Common myeloid progenitor, CD34-positive (primary cell): ENCODE results near the gene GPR35.

Experiments
- CTCF ChIA-PET: fragments of 350-600 bp; sonication (Branson Sonifier 250); formaldehyde crosslinking; loops from one replicate; lab custom pipeline; 2021; ENCODE audit warnings: antibody characterized with exemption; lab: Charles Lee
- POLR2A ChIA-PET: fragments of 350-600 bp; sonication (Branson Sonifier 250); formaldehyde crosslinking; loops from one replicate; lab custom pipeline; 2021; ENCODE audit warnings: antibody characterized with exemption; lab: Charles Lee
- DNase-seq, 3 donors: peaks; one replicate each; pipeline versions ENCODE4 v3.0.0 to v3.0.0-alpha.2; 2013
- H3K27ac ChIP-seq, 2 experiments: 1 replicate in 1 of 2; 2 replicates in 1 of 2; pipeline ENCODE4 v1.7.0; 2013; ENCODE audit warnings: inconsistent platforms in 2 of 2, low read length in 2 of 2, mild to moderate bottlenecking in 2 of 2, low read depth in 1 of 2, moderate library complexity in 1 of 2; ENCODE audit not compliant: severe bottlenecking in 2 of 2, insufficient read depth in 1 of 2, poor library complexity in 1 of 2
- H3K27me3 ChIP-seq, 5 experiments: replicated peaks in 2 of 5; 1 replicate in 3 of 5; 2 replicates in 2 of 5; pipeline versions ENCODE4 v1.6.1 to v1.7.0; 2013; ENCODE audit warnings: low read length in 4 of 5, mild to moderate bottlenecking in 2 of 5, moderate library complexity in 2 of 5, inconsistent platforms in 1 of 5; ENCODE audit not compliant: insufficient read depth in 5 of 5, control insufficient read depth in 4 of 5
- H3K36me3 ChIP-seq, 4 experiments: 1 replicate in 2 of 4; 2 replicates in 2 of 4; pipeline versions ENCODE4 v1.6.1 to v1.7.0; 2013; ENCODE audit warnings: low read length in 3 of 4, control low read depth in 1 of 4, mild to moderate bottlenecking in 1 of 4; ENCODE audit not compliant: control insufficient read depth in 4 of 4, insufficient read depth in 4 of 4
- H3K4me1 ChIP-seq, 4 experiments: 1 replicate in 3 of 4; 2 replicates in 1 of 4; pipeline versions ENCODE4 v1.6.1 to v1.7.1; 2013; ENCODE audit warnings: low read length in 3 of 4, mild to moderate bottlenecking in 3 of 4, control low read depth in 1 of 4, inconsistent platforms in 1 of 4, moderate library complexity in 1 of 4; ENCODE audit not compliant: control insufficient read depth in 4 of 4, insufficient read depth in 4 of 4; ENCODE audit errors: control extremely low read depth in 1 of 4
- H3K4me3 ChIP-seq, 7 experiments: 1 replicate in 4 of 7; 2 replicates in 3 of 7; pipeline versions ENCODE4 v1.5.1 to v1.7.0; 2013; ENCODE audit warnings: mild to moderate bottlenecking in 7 of 7, low read length in 6 of 7, moderate library complexity in 6 of 7, inconsistent platforms in 2 of 7, low read depth in 2 of 7, control low read depth in 1 of 7; ENCODE audit not compliant: insufficient read depth in 4 of 7, control insufficient read depth in 1 of 7; ENCODE audit errors: extremely low read depth in 1 of 7
- H3K9me3 ChIP-seq, 5 experiments: 1 replicate in 4 of 5; 2 replicates in 1 of 5; pipeline versions ENCODE4 v1.6.1 to v1.7.1; 2013; ENCODE audit warnings: low read length in 4 of 5, mild to moderate bottlenecking in 2 of 5, inconsistent platforms in 1 of 5, low read depth in 1 of 5, moderate library complexity in 1 of 5; ENCODE audit not compliant: control insufficient read depth in 4 of 5, insufficient read depth in 2 of 5; ENCODE audit errors: control extremely low read depth in 1 of 5
- WGBS: methylation state at CpG from one replicate; pipeline ENCODE4 v1.1.5; 2013; ENCODE audit not compliant: insufficient coverage; 5-methylcytosine and 5-hydroxymethylcytosine counted together

GPR35 gene

GRCh38 chr2:240647503-240648154 lies 22.3 kb downstream of the GPR35 start:
- H3K27me3 ChIP-seq: peaks cover 0 to 71% (median 22%) of the 10 kb centered on the region in 5 experiments
- CTCF ChIA-PET: interaction anchor here (1.0 kb wide), 1 partner anchor 10 kb away, joined by 3 read pairs; no protein-coding TSS in a partner anchor
- peaks cover 0 to 2% (median 0%) of the 10 kb centered on the region in 4 experiments for H3K4me1 ChIP-seq
- H3K36me3 ChIP-seq: no peaks in the 10 kb centered on the region
- DNase-seq: no peak
- H3K9me3 ChIP-seq: peaks cover 0 to 11% (median 4%) of the 10 kb centered on the region in 5 experiments
- POLR2A ChIA-PET: no interaction called here
- WGBS: 91% methylated on average over 21 of the region's 22 CpGs
- H3K4me3 ChIP-seq: no peak overlapping the region
- H3K27ac ChIP-seq: no peak overlapping the region

- Histone ChIP-seq H3K36me3 (no peaks in the 10 kb centered on the region), H3K27me3 (peaks cover 0 to 72% (median 22%) of the 10 kb centered on the region in 5 experiments), H3K4me1 (peaks cover 0 to 2% (median 0%) of the 10 kb centered on the region in 4 experiments), H3K9me3 (peaks cover 0 to 11% (median 4%) of the 10 kb centered on the region in 5 experiments), H3K4me3 (no peak overlapping the region), H3K27ac (no peak overlapping the region)
- DNase-seq: no peak
- CTCF ChIA-PET: interaction anchor here (1.0 to 1.8 kb wide), 3 partner anchors 10 to 83 kb away, joined by 3 to 6 read pairs (median 4); partner anchors contain the start of gene CAPN10
- POLR2A ChIA-PET: no interaction called here
- 91% methylated on average over 6 of the region's 6 CpGs for WGBS
Observed at GRCh38 chr2:240648155-240648649, 22.9 kb downstream of the GPR35 start.

GRCh38 chr2:240648650-240649275 lies 23.5 kb downstream of the GPR35 start:
- no peaks in the 10 kb centered on the region for H3K36me3 ChIP-seq
- H3K9me3 ChIP-seq: peaks cover 0 to 11% (median 4%) of the 10 kb centered on the region in 5 experiments
- CTCF ChIA-PET: interaction anchor here (1.5 to 1.8 kb wide), 2 partner anchors 62 to 84 kb away, joined by 4 to 6 read pairs; partner anchors contain the start of gene CAPN10
- peaks cover 0 to 2% (median 0%) of the 10 kb centered on the region in 4 experiments for H3K4me1 ChIP-seq
- no peak overlapping the region for H3K27ac ChIP-seq
- POLR2A ChIA-PET: no interaction called here
- H3K4me3 ChIP-seq: no peak overlapping the region
- peaks cover 0 to 77% (median 22%) of the 10 kb centered on the region in 5 experiments for H3K27me3 ChIP-seq
- no peak for DNase-seq
- WGBS: 43% methylated on average over 12 of the region's 19 CpGs

- Histone ChIP-seq H3K4me3 (no peak overlapping the region), H3K27me3 (peaks cover 0 to 78% (median 22%) of the 10 kb centered on the region in 5 experiments), H3K4me1 (peaks cover 0 to under 1% (median 0%) of the 10 kb centered on the region in 4 experiments), H3K36me3 (no peaks in the 10 kb centered on the region), H3K27ac (no peak overlapping the region), H3K9me3 (peaks cover 0 to 11% (median 4%) of the 10 kb centered on the region in 5 experiments)
- ChIA-PET CTCF (interaction anchor here (1.5 to 1.8 kb wide), 2 partner anchors 63 to 84 kb away, joined by 4 to 6 read pairs; partner anchors contain the start of gene CAPN10), POLR2A (no interaction called here)
- WGBS: 80% methylated on average over 3 of the region's 7 CpGs
- no peak for DNase-seq
Observed at GRCh38 chr2:240649331-240649730, 24.1 kb downstream of the GPR35 start.

- Histone ChIP-seq H3K4me3 (no peak overlapping the region), H3K27me3 (peaks cover 0 to 84% (median 27%) of the 10 kb centered on the region in 5 experiments), H3K36me3 (no peaks in the 10 kb centered on the region), H3K27ac (no peak overlapping the region), H3K4me1 (peaks cover 0 to 2% (median 0%) of the 10 kb centered on the region in 4 experiments), H3K9me3 (peaks cover 0 to 11% (median 4%) of the 10 kb centered on the region in 5 experiments)
- WGBS: 95% methylated on average over 10 of the region's 13 CpGs
- no peak for DNase-seq
- ChIA-PET POLR2A (no interaction called here), CTCF (no interaction called here)
Observed at GRCh38 chr2:240650254-240650965, 25.1 kb downstream of the GPR35 start.

- Histone ChIP-seq H3K36me3 (no peaks in the 10 kb centered on the region), H3K27me3 (peaks cover 0 to 86% (median 27%) of the 10 kb centered on the region in 5 experiments), H3K4me1 (peaks cover 0 to 9% (median 4%) of the 10 kb centered on the region in 4 experiments), H3K4me3 (no peak overlapping the region), H3K27ac (no peak overlapping the region), H3K9me3 (peaks cover 0 to 11% (median 4%) of the 10 kb centered on the region in 5 experiments)
- DNase-seq: no peak
- CTCF ChIA-PET: interaction anchor here (1.3 kb wide), 1 partner anchor 8 kb away, joined by 3 read pairs; no protein-coding TSS in a partner anchor
- POLR2A ChIA-PET: no interaction called here
- 94% methylated on average over 2 of the region's 3 CpGs for WGBS
Observed at GRCh38 chr2:240651185-240651584, 25.9 kb downstream of the GPR35 start.
